Fibroblast of lung (primary cell): ENCODE measurements around the gene CLPTM1L.

Experiments used
- CTCF ChIP-seq, 2 donors: IDR thresholded peaks in 1 of 2; conservative IDR thresholded peaks in 1 of 2; 1 replicate in 1 of 2; 2 replicates in 1 of 2; pipeline ENCODE4 v1.5.1; 2011 to 2012; ENCODE audit warnings: low read length in 2 of 2, control low read depth in 1 of 2, inconsistent platforms in 1 of 2, low read depth in 1 of 2, mild to moderate bottlenecking in 1 of 2
- EZH2 ChIP-seq: IDR thresholded peaks from 2 replicates; pipeline ENCODE4 v1.5.1; 2012; ENCODE audit warnings: low read length, control low read depth, mild to moderate bottlenecking; ENCODE audit errors: missing control alignments

- TF ChIP-seq EZH2 (no peak), CTCF (conservative IDR thresholded peaks at IDR 0.05 in 1 of 2, IDR thresholded peaks at IDR 0.05 in 1 of 2; ENCODE audit: low read depth in 1 of 2, low read length in 2 of 2) (no peak)
Observed at GRCh38 chr5:1299511-1299850, 45.4 kb downstream of the CLPTM1L start.
